Activated naive CD4-positive, alpha-beta T cell treated with anti-CD3 and anti-CD28 coated beads, Interleukin-2, amount 50 U/mL, for 24 hours (primary cell): ENCODE measurements around the gene CD300E.
"Not testable (repeated sequence)": the region's sequence is repeated elsewhere in the genome, so short reads cannot be mapped to it uniquely, and the experiment has no call there.

ENCODE experiments used
- H3K27ac Mint-ChIP-seq: one replicate; pipeline ENCODE4 v1.8.0; 2021; ENCODE audit warnings: mild to moderate bottlenecking, mixed read lengths
- H3K27me3 Mint-ChIP-seq: one replicate; pipeline ENCODE4 v1.8.0; 2021; ENCODE audit warnings: mixed read lengths
- H3K36me3 Mint-ChIP-seq: one replicate; pipeline ENCODE4 v1.8.0; 2021; ENCODE audit warnings: mixed read lengths
- H3K4me1 Mint-ChIP-seq: one replicate; pipeline ENCODE4 v1.8.0; 2021; ENCODE audit warnings: mixed read lengths
- H3K4me3 Mint-ChIP-seq: one replicate; pipeline ENCODE4 v1.8.0; 2021; ENCODE audit warnings: mild to moderate bottlenecking, mixed read lengths
- H3K9me3 Mint-ChIP-seq: one replicate; pipeline ENCODE4 v1.8.0; 2021; ENCODE audit warnings: mixed read lengths

The CD300E gene

DNA sequence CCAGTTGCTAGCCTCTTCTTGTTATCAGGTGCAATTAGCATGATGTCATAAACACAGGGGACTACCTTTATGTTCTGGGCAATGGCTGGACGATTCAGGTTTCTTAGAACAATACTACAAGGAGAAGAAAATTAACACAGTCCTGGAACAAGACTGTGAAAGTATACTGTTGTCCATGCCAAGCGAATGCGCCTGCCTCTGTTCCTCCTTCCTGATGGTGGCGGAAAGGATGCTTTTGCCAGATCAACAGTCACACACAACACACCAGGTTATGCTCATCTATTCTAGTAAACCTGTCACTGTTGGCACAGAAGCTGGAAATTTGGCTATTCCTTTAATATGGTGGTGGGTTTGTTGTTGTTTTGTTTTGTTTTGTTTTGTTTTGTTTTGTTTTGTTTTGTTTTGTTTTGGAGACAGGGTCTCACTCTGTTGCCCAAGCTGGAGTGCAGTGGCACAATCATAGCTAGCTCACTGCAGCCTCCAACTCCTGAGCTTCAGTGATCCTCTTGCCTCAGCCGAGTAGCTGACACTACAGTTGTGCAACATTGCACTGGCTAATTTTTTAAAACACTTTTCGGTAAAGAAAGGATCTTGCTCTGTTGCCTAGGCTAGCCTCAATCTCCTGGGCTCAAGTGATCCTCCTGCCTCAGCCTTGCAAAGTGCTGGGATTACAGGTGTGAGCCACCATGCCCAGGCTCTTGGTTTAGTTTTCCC lies 28.3 kb downstream of the CD300E start:
- Mint-ChIP-seq H3K27ac (no peak overlapping the region), H3K4me3 (no peak overlapping the region), H3K36me3 (no peaks in the 10 kb centered on the region), H3K4me1 (peaks cover 33% of the 10 kb centered on the region), H3K9me3 (no peaks in the 10 kb centered on the region), H3K27me3 (peaks cover 2% of the 10 kb centered on the region)

DNA sequence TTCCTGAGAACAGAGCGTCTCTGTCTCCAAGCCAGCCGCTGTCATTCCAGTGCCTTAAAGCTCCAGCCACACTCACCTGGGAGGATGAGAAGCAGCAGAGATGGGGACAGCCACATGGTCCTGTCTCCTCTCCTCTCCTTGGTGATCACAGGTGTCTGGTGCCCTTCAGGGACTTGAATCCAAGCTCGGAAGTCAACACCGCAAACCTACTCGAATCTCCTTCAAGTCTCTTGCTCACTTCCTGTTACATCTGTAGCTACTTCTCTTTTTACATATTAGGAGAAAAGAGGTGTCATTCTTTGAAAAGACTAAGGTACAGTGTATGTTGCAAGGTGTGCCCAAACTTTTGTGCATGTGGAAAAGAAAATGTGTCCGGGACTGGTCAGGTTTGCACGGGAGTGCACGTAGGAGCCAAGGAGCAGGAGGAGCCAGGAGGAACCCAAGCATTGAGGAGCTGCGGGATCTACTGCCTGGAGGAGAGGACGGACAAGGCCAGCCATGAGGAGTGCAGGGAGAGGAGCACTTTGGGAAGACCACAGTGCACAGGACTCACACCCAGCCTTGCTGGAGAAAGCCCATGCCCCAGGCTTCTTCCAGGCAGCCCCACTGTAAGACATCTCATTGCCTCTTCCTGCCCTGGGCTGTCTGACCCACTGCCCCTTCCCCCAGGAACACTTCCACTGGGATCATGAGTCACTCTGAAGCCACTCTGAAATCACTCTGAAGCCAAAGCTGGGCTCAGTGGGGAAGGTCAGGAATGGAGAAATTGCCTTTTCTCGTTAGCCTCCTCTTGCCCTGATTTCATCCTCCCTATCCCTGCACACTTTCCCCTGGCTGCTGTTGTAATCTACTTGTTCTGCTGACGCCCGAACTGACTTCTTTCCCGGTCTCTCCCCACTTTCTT lies 31.2 kb downstream of the CD300E start, which contains the start of gene CD300LD:
CD300LD (minus strand) TSS at position 197 of the 904 bp plus-strand sequence; CDS start at position 116, 81 bp downstream.
- H3K27ac Mint-ChIP-seq, result peak within 1 kb of the TSS; percentile 3
- H3K36me3 Mint-ChIP-seq, result no peaks in the 10 kb centered on the region
- no peaks in the 10 kb centered on the region for H3K27me3 Mint-ChIP-seq
- peaks cover 16% of the 10 kb centered on the region for H3K4me1 Mint-ChIP-seq
- H3K4me3 Mint-ChIP-seq, result no peak within 1 kb of the TSS
- H3K9me3 Mint-ChIP-seq, result no peaks in the 10 kb centered on the region

DNA sequence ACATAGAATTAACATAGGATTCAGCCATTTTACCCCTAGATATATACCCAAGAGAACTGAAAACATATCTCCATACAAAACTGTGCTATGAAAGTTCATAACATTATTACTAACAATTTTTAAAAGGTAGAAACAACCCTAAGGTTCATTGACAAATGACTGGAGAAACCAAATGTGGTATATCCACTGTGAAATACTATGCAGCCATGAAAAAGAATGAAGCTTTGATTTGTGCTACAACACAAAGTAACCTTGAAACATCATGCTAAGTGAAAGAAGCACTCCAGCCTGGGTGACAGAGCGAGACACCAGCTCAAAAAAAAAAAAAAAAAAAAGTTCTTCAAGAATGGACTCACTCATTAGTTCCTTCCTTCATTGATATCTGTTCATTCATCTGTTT lies 32.0 kb downstream of the CD300E start:
- Mint-ChIP-seq H3K27ac (no peak overlapping the region), H3K27me3 (no peaks in the 10 kb centered on the region), H3K4me1 (peaks cover 16% of the 10 kb centered on the region), H3K36me3 (no peaks in the 10 kb centered on the region), H3K4me3 (no peak overlapping the region), H3K9me3 (no peaks in the 10 kb centered on the region)

DNA sequence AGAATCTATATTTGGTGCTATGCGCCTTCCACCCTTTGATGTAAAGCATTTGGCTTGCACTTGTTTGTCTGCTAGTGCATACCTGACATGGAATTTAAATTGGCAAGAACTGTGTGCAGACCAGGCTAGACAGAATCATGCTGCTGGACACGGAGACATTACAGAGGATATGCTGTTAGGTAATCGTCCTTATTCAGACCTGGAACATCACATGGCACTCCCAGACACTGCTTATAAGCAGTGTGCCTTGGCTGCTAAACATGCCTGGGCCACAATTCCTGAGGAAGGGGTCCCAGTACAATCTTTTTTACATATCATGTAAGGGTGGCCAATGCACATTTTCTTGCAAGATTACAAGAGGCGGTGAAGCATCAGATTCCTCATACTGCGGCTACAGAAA lies 37.8 kb downstream of the CD300E start:
- Mint-ChIP-seq H3K27me3 (no peaks in the 10 kb centered on the region), H3K36me3 (no peaks in the 10 kb centered on the region), H3K4me3 (no peak overlapping the region), H3K4me1 (no peaks in the 10 kb centered on the region), H3K27ac (no peak overlapping the region), H3K9me3 (no peaks in the 10 kb centered on the region)

DNA sequence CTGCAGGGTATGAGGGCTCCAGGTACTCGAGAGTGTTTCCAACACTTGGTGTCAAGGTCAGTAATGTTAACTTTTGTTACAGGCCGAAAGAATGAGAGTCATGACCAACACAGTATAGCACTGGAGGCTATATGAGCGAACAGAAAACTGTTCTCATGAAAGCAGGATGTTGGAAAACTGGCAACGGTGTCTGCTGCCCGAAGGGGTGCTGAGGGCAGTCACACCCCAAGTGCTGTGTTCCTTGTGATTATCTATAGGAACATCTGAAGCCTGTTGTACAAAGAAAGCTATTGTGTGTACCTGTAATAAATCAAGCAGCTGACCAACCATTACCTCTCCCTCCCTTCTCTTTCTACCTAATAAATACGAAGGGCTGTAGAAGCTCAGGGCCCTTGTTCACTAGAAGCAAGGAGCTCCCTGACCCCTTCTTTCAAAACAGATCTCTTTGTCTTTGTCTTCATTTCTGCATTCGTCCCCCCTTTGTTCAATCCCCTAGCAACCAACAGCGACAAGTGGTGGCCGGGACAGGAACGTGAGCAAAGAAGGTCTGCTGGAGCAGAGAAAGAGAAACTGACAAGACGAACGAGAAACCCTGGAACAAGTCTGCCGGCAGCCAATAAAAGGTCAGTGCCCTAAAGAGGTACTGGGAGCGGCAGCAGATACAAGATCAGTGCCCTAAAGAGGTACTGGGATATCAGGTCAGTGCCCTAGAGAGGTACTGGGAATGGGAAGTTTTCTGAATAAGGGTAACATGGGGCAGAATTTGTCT lies 39.1 kb downstream of the CD300E start:
- Mint-ChIP-seq H3K9me3 (no peaks in the 10 kb centered on the region), H3K4me1 (peaks cover 11% of the 10 kb centered on the region), H3K27me3 (no peaks in the 10 kb centered on the region), H3K4me3 (no peak overlapping the region), H3K27ac (no peak overlapping the region), H3K36me3 (no peaks in the 10 kb centered on the region)

DNA sequence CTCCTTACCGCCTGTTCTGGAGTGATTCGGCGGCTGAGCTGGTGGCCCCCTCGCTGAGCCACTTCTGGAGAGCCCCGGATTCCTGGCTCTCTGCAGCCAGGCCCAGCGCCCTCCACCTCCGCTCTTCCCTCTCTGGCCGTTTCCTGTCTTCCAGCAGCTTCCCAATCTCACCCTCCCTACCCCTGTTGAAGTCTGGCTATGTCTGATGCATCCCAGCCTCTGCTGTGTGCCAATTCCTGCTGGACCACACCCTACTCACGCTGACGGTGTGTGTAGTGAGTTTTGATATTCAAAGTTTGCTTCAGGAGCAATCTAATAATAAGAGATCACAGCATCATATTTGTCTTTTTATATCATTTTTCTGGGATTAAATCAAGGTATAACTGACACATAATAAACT lies 40.9 kb downstream of the CD300E start:
- no peak overlapping the region for H3K4me3 Mint-ChIP-seq
- no peaks in the 10 kb centered on the region for H3K36me3 Mint-ChIP-seq
- no peak overlapping the region for H3K27ac Mint-ChIP-seq
- no peaks in the 10 kb centered on the region for H3K27me3 Mint-ChIP-seq
- no peaks in the 10 kb centered on the region for H3K9me3 Mint-ChIP-seq
- peaks cover 17% of the 10 kb centered on the region for H3K4me1 Mint-ChIP-seq

DNA sequence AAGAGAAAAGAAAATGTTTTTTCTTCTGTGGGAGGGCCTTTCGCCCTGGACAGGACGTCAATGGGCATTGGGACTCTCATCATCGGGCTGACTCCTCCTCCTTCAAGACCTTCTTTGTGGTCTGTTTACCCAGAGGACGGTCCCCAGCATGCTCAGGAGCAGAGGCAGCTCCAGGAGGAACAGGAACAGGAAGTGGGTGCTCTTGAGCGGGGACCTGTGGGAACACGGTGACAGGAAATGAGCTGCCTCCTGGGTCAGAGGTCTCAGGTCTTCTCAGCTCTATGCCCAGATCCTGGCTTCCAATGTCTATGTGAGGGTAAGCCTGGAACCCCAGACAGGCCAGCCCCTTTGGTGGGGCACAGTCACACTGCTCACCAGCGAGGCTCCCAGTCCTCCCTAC lies 43.6 kb downstream of the CD300E start:
- H3K27me3 Mint-ChIP-seq, result no peaks in the 10 kb centered on the region
- no peak overlapping the region for H3K27ac Mint-ChIP-seq
- peaks cover 17% of the 10 kb centered on the region for H3K4me1 Mint-ChIP-seq
- H3K4me3 Mint-ChIP-seq, result no peak overlapping the region
- peaks cover 1% of the 10 kb centered on the region for H3K36me3 Mint-ChIP-seq
- H3K9me3 Mint-ChIP-seq, result no peaks in the 10 kb centered on the region

DNA sequence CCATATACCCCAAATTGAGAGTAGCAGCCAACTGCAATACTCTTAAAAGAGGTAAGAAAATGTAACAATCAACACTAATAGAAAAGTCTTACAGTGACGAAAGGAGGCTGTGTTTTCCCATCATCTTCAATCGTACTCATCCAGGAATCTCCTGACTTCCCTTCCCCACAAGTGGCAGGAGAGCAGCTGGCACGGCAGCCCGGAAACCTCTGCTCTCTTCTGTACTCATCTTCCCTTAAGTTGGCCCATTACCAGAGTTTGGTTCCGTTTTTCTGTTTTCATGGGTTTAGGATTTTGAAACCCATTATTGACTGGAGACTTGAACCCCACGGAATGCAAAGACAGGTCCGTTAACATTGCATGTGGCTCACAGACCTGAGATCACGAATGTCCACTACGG lies 44.6 kb downstream of the CD300E start:
- no peaks in the 10 kb centered on the region for H3K9me3 Mint-ChIP-seq
- no peak overlapping the region for H3K4me3 Mint-ChIP-seq
- no peak overlapping the region for H3K27ac Mint-ChIP-seq
- no peaks in the 10 kb centered on the region for H3K27me3 Mint-ChIP-seq
- H3K36me3 Mint-ChIP-seq, result peaks cover 1% of the 10 kb centered on the region
- H3K4me1 Mint-ChIP-seq, result peaks cover 17% of the 10 kb centered on the region

DNA sequence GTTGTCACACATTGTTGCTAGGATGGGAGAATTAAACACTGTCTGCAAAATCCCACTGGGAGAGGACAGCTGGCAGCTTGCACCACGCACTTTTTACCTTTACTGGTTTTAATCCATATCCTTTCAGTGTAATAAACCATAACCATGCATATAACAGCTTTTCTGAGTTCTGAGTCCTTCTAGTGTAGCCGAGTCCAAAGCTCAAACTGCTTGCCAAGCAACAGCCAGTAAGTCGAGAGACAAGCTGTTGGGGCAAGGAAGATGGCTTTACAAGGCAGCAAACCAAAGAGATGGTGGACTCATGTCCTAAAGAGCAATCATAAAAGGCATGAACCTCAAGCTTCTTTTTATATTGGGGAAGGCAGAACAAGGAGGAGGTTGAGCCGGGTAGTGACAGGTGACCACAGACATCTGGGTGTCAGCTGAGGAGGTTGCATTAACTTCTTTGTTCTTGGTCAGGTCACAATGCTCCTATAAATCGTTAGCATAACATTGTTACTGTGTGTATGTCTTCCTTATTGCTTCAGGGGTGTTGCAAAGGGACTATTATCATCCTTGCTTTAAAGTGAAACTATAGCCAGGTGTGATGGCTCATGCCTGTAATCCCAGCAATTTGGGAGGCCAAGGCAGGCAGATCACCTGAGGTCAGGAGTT lies 48.9 kb downstream of the CD300E start:
- Mint-ChIP-seq H3K36me3 (peaks cover 1% of the 10 kb centered on the region), H3K9me3 (no peaks in the 10 kb centered on the region), H3K27ac (no peak overlapping the region), H3K27me3 (no peaks in the 10 kb centered on the region), H3K4me1 (peaks cover 6% of the 10 kb centered on the region), H3K4me3 (no peak overlapping the region)

DNA sequence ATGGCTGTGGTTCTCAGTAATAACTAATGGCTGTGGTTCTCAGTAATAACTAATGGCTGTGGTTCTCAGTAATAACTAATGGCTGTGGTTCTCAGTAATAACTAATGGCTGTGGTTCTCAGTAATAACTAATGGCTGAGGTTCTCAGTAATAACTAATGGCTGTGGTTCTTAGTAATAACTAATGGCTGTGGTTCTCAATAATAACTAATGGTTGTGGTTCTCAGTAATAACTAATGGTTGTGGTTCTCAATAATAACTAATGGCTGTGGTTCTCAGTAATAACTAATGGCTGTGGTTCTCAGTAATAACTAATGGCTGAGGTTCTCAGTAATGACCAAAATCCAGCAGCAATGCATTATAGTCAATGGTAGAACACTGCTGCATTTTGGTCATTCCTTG lies 49.9 kb downstream of the CD300E start:
- H3K27ac Mint-ChIP-seq, H3K4me1 Mint-ChIP-seq, H3K27me3 Mint-ChIP-seq, H3K9me3 Mint-ChIP-seq, H3K36me3 Mint-ChIP-seq, H3K4me3 Mint-ChIP-seq: not testable (repeated sequence)

DNA sequence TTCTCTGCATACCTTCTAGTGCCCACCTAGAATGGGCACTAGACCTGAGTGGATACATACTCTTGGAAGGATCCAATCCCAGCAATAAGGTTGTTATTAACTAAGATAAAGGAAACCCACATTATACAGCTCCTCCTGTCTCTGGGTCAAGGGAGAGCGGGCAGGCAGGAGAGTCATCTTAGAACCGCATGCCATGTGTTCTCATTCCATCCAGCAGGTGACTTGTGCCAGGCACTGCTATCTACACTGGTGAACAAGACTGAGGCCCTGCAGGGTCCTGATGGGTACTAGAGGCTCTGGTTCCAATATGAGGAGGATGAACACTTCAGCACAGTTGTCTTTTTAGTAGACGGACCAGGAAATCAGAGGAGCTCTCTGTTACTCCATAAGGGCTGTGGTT lies 50.4 kb downstream of the CD300E start:
- H3K4me3 Mint-ChIP-seq, result no peak overlapping the region
- no peak overlapping the region for H3K27ac Mint-ChIP-seq
- no peaks in the 10 kb centered on the region for H3K9me3 Mint-ChIP-seq
- no peaks in the 10 kb centered on the region for H3K4me1 Mint-ChIP-seq
- H3K27me3 Mint-ChIP-seq, result peaks cover 6% of the 10 kb centered on the region
- H3K36me3 Mint-ChIP-seq, result peaks cover 1% of the 10 kb centered on the region

DNA sequence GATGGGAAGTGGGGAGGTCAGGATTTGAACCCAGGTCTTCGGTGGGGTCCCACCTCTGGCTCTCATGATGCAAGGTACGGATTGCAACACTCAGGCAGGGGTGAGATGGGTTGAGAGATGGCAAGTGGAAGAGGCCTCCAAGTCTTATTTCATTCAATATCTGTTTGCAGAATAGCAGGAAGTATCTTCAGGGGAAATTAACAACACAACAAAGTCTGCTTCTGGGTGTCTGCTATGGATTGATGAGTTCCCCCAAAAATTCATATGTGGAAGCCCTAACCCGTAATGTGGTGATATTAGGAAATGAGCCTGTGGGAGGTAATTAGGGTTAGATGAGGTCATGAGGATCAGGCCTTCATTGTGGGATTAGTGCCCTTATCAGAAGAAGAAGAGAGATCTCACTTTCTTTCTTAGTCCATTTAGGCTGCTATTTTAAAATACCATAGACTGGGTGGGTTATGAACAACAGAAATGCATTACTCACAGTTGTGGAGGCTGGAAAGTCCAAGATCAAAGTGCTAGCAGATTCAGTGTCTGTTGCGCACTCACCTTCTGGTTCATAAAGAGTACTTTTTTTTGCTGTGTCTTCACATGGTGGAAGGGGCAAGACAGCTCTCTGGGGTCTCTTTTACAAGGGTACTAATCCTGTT lies 51.8 kb downstream of the CD300E start:
- peaks cover 6% of the 10 kb centered on the region for H3K27me3 Mint-ChIP-seq
- peak overlapping the region; percentile 18 for H3K27ac Mint-ChIP-seq
- no peaks in the 10 kb centered on the region for H3K4me1 Mint-ChIP-seq

DNA sequence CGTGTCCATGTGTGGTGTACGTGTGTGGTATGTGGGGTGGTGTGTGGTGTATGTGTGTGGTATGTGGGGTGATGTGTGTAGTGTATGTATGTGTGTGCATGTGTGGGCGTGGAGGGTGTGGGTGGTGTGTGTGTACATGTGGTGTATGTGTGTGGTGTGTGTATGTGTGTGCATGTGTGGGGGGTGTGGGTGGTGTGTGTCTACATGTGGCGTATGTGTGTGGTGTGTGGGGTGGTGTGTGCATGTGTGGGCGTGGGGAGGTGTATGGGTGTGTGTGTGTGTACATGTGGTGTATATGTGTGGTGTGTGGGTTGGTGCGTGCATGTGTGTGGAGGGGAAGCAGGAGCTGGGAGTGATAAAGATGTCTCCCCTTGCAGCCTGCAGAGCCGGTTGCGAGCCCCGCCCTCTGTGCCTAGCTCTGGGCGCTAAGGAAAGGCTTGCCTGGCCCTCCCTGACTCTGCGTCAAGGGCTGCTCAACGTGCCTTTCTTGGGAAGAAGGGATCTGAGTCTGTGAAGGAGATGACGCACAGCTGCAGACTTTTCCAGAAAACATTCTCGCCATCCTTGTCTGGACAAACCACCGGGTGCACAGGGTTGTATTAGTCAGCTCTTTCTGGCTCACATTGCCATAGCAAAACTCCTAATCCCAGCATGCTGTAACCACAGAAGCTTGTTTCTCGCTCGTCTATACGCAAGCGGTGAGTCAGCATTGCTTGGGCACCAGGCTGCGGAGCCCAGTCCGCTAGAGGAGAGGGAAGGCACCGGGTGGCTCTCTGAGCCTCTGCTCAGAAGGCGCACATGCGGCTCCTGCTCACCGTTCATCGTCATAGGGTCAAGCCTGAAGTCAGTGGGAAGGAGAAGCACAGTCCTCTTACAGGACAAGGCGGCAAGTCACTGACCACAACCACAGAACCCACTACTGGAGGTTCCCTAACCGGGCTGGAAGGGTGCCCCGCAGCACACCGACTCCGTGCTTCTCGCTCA lies 54.2 kb downstream of the CD300E start:
- H3K4me3 Mint-ChIP-seq, result no peak overlapping the region
- no peaks in the 10 kb centered on the region for H3K9me3 Mint-ChIP-seq
- no peaks in the 10 kb centered on the region for H3K4me1 Mint-ChIP-seq
- H3K36me3 Mint-ChIP-seq, result no peaks in the 10 kb centered on the region
- H3K27me3 Mint-ChIP-seq, result peaks cover 11% of the 10 kb centered on the region
- H3K27ac Mint-ChIP-seq, result no peak overlapping the region

More for the DNA sequence above, 51.8 kb downstream of the CD300E start:
- Mint-ChIP-seq H3K4me3 (no peak overlapping the region), H3K9me3 (no peaks in the 10 kb centered on the region), H3K36me3 (peaks cover 1% of the 10 kb centered on the region)
